Fibroblast of skin of right quadriceps (primary cell): ENCODE data around the gene ANKRD29.
A peak's percentile ranks its signal among the peaks of the same experiment; 100 is the strongest.

Source experiments
- DNase-seq: peaks from one replicate; pipeline ENCODE4 v3.0.0-alpha.2; 2013

ANKRD29 gene

DNA sequence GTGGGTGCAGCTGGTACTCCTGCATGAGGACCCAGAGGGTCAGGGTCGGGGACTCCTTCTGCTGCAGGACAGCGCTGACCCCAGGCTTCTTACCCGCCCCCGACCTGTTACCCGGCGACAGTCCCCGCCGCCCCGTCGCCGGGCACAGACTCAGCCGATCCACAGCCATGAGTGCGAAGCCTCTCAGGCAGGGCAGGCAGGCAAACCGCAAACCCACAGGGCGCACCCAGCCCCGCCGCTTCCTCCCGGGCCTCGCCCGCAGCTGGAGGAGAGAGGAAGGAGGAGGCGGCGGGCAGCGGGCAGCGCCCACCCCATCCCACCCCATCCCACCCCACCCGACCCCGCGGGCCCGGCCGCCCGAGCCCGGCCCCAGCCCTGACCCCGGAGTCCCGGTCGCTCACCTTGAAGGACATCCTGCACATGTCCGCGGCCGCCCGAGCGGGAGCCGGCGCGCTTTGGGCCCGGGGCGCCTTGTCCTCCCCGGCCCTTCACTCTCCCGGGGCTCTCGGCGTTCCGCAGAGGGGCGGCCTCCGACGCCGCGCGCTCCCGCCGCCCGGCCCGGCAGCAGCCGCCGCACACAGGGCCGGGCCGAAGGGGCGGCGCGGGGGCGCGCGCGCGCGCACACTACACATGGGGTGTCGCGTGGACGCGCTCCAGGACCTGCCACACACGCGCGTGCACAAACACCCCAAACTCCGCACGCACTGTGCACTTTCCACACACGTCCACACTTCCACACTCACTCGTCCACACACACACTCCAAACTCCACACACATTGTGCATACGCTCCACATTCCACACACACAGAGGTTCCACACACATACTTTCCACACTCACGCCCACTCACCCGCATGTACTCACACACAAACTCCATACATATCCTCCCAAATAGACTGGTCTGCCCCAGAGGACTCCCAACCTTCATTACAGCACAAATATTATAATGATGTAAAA, at the start of gene ANKRD29:
Gene ANKRD29, minus strand, starts transcription at position 603 of the 955 bp plus-strand sequence. Its CDS starts 181 bp downstream, at position 422.
- DNase-seq, result peak; percentile 30

- DNase-seq, result no peak
These were observed 49.7 kb upstream of the ANKRD29 start for GRCh38 chr18:23712445-23712844.

- no peak for DNase-seq
These were observed 48.7 kb upstream of the ANKRD29 start for GRCh38 chr18:23711426-23711825.

DNA sequence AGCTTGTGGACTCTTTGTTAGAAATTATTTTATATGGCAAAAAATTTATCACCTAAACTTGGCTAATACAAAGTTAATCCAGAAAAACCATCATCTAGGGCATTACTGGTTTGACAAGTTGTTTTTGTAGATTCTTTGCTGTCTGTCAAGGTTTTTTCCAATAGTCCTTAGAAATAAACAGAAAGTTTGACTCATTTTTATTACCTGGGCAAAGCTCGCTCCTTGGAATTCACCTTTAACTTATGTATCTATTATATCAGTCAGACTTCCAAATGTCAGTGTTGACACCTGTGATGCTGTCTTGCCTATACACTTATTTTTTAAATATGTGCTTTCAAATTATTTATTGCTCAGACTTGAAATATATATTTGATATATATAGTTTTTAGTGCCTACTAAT, 48.2 kb upstream of the ANKRD29 start:
- no peak for DNase-seq

- DNase-seq, result no peak
These were observed 47.4 kb upstream of the ANKRD29 start for GRCh38 chr18:23710068-23710527.

- no peak for DNase-seq
These were observed 44.4 kb upstream of the ANKRD29 start for GRCh38 chr18:23706971-23707640.

DNA sequence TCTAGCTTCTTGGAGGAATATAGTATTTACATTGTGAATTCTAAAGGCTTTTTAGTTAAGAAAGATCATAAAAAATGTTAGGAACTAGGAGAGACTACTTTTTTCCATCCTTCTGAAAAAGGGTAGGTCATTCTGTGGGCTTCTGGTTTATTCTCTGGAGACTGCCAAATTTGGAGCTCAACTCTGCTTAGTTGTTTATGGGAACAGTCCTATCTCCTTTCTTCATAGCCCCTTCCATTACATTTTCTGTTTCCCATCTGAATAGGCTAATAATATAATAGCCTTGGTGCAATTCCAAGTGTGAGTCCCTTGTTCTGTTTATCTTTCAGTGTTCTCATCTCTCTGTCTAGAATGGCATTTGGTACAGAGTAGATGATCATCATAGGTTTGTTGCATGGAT, 42.1 kb upstream of the ANKRD29 start:
- DNase-seq, result no peak

- no peak for DNase-seq
These were observed 41.3 kb upstream of the ANKRD29 start for GRCh38 chr18:23703987-23704384.

DNA sequence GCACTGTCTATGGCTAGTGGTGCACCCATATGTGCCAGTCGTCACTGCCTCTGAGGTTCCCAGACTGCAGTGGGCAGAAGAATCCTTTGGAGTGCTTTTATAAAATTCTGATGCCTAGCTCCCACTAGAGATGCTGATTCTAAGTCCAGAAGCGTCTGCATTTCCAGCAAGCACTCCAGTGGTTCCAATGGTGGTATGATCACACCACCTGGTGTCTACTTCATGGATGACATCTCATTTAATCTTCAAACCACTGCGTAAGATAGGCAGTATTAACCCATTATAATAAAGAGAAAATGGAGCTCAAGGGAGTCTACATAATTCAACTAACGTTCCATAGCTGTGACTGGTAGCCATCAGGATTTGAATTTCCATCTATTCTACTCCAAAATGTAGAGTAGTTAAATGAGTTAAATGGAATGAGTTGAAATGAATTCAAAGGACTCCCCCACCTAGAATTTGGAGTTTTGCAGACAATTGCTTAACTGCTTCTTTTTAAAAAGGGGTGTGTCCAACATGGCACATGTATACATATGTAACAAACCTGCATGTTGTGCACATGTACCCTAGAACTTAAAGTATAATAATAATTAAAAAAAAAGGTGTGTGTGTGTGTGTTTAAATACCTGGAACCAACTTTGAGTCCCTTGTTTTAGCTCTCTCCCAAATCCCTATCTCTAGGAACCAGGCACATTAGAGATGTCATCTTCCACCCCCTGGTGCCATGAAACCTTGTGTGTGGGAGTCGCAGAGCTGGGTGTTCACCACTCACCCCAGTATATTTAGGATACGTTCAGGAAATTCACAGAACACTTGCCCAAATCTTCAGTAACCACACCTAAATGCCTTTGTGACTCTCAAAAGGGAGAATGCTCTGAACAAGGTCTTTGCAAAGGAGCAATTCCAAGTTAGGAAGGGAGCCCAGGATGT, 40.6 kb upstream of the ANKRD29 start:
- DNase-seq, result peak; percentile 69

DNA sequence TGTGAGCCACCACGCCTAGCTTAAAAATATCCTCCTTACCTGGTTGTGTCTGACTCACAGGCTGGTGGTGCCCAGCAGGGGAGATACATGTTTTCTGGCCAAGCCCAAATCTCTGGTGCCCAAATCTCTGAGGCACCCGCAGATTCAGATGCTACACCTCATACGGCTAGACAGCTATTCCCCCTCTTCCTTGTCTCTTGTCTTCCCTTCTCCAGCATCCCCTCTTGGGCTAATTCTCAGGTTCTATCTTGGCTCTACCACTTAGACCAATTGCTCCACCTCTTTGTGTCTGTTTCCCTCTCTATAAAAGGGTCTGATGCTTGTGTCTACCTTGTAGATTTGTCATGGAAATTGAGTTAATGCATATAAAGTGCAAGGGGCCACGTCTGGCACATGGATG, 39.9 kb upstream of the ANKRD29 start:
- no peak for DNase-seq

DNA sequence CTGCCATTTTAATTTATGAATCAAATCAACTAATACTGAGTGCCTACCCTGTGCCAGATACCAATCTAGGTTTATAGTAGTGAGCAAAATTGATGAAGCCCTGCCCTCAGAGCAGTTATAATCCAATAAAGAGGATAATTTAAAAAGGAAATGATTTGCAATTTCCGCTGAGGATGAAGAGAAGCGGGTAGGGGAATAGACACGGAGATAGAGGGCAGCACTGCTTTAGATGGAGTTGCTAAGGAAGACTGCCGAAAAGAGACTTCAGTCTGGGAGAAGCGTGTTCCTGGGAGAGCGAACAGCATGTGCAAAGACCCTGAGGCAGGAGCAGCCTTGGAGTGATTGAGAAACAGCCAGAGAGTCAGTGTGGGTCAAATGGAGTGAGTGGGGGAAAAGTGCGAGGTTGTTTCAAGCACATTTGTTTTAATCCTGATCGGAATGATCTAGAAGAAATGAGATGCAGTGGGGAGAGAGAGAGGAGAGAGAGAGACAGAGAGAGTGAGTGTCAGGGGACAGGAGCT, 38.9 kb upstream of the ANKRD29 start:
- no peak for DNase-seq

DNA sequence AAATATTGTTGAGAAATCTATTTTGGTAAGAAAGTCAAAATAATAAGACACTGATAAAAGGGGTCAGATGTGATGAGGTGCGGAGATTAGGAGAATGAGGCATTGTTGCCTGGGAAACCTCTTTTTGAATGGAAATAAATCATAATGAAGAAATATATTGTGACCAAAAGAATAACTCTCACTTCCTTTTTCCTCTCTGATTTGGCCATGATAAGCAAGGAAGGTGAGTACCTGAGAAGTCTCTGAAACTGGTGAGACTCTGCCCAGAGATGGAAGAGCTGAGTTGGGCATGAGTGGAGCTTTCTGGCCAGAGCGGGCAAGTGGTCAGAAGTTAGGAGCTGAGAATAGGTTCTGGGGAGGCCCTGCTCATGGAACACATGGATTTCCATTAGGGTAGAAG, 38.3 kb upstream of the ANKRD29 start:
- no peak for DNase-seq

DNA sequence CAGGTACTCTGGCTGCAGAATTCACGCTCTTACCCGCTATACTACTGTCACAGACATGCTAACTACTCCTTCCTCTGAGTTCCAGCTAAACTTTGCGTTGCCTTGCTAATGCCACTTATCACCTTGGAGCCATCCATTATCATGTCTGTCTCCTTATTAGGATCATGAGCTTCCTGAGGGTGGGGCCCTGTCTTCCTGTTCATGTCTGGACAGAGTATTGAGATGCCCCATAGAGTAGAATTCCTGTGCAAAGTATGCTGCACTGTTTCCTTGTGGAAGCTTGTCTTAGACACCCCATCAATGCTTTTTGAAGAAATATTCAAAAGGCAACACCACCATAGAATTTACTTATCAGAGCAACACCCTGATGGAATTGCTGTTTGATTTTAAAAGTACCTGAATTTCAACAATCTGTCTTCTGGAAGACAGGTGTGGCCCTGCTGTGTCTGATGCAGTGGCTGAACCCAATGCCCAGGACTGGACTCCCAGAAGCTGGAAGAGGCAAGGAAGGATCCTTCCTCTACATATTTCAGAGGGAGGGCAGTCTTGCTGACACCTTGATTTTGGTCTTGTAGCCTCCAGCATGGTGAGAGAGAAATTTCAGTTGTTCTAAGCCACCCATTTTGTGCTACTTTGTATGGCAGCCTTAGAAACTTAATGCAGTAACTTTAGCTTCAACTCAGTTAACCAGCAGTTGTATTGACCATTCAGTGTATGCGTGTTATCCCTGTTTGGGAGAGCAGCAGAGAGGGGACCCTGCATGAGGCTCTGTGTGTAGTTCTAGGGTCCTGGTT, 32.1 kb upstream of the ANKRD29 start:
- DNase-seq, result no peak

- no peak for DNase-seq
These were observed 31.1 kb upstream of the ANKRD29 start for GRCh38 chr18:23693846-23694245.

GRCh38 chr18:23690505-23691068, 27.9 kb upstream of the ANKRD29 start:
- no peak for DNase-seq

DNA sequence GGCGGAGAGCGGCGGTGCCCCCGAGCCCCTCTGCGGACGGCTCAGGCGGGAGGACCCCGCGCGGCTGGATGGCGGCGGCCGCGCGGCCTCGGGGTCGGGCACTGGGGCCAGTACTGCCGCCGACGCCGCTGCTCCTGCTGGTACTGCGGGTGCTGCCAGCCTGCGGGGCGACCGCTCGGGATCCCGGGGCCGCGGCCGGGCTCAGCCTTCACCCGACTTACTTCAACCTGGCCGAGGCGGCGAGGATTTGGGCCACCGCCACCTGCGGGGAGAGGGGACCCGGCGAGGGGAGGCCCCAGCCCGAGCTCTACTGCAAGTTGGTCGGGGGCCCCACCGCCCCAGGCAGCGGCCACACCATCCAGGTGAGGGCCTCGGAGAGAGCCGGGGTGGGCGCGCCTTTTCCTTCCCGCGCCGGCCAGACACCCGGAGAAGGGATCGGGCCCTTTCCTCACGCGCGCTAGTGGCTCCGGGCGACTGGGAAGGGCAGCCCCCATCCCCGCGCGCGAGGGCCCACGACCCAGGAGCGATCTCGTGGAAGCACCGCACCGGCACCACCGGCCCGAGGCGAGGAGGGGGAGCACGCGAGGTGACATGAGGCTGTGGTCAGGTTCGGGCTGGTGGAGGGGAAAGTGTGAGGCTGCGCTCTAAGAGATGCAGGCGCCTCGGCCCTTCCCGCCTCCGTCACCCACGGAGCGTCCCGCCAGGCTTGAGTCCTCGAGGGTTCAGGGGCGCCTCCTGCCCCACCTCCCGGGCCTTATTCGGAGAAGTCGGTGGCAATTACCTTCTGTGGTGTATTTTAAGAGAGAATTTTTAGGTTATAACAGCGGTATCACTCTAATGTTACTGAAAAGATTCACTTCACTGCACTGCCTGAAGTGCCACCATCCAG, 27.1 kb upstream of the ANKRD29 start:
- no peak for DNase-seq

DNA sequence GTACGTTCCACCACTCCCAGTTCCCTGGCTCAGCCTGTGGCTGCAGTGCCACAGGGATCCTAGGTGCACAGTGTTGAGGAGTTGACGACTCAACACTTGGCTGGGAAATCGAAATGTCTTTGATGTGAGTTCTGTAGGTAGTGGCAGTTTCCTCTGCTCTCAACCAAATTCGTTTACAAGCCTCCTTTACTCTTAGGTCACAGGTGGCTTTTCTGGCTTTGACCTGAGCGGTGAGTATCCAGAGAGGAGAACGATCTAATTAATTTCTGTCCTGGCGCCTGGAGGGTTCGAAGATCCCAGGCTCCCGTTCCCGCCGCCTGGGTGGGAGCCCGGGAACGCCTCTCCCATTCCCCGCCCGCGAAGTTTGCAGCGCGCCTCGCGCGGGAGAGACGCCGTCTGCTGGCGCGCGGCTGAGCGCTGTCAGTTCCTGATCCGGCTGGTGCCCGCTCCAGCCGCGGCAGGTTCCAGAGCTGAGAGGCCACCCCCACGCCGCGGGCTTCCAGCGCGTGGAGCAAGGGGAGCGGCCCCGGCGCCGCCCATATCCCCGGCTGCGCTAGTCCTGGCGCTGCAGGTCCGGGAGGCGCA, 26.4 kb upstream of the ANKRD29 start, which contains the start of gene LAMA3:
Gene LAMA3, plus strand, starts transcription at position 423 of the 585 bp plus-strand sequence. CDS start 231 bp downstream, outside the sequence.
- no peak for DNase-seq

DNA sequence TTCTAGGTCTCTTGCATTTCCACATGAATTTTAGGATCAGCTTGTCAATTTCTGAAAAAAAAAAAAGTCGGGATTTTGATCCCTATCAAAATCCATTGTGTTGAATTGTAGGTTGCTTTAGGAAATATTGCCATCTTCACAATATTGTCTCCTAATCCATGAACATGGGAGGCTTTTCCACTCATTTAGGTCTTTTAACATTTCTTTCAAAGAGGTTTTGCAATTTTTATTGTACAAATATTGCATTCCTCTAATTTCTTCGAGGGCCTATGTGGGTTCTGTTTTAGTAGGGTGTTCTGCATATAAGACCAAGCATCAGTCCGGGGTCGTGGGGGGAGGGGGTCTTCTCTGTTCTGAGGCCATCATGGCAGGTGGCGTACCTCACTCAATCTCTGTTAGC, 25.8 kb upstream of the ANKRD29 start:
- no peak for DNase-seq

DNA sequence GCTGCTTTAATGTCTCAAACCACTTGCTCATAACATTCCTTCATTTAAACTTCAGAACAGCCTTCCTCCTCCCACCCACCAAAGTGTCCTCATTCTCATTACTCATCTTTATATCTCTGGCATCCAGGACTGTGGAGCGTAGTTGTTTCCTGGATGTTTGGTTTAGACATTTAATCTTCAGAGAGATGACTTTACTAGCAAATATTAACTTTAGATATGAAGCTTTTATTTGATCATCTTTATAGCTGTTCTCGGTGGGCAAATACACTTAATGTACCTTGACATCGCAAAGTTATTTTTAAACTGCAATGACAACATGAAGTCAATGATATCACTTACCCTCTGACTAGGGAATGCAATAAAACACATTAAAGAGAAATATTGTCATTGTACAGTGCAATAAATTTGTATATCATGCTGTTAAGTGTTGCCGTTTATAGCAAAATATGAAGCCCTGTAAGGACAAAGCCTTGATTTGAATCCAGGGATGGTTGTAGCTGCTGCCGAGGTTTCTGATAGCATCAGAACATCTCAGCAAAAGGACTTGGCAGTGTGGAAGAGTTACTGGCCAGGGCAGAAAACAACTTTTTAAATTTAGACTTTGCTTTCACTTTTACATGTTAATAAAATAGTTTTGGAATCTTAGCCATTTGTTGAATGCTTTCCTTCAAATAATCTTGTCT, 21.9 kb upstream of the ANKRD29 start:
- peak; percentile 57 for DNase-seq
